T-helper 1 cell (primary cell): ENCODE results near the gene LARGE1.

Experiments
- DNase-seq, 5 donors: peaks; one replicate each; pipeline ENCODE4 v3.0.0-alpha.2; 2012 to 2020

The LARGE1 gene

GRCh38 chr22:33913188-33913587 lies 7.1 kb downstream of the LARGE1 start:
- no peak for DNase-seq

DNA sequence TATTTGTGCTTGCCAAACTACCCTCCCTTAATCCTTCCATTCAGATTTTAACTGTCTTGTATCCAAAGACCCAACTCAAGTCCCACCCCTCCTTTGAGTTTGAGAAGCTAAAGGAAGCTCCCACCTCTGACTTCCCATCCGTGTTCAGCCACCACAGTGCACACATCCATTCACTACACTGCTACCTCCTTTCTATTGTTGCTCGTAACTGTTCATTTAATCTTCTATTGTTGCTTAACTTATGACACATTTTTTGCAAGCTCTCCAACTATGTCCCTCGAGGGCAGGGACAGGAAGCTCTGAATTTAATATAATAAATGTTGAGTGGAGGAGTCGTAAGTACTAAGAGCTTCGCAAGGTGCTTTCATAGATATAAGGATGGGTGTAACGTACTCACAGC lies 10.4 kb downstream of the LARGE1 start:
- no peak for DNase-seq

GRCh38 chr22:33909075-33909458 lies 11.2 kb downstream of the LARGE1 start:
- DNase-seq, result no peak

DNA sequence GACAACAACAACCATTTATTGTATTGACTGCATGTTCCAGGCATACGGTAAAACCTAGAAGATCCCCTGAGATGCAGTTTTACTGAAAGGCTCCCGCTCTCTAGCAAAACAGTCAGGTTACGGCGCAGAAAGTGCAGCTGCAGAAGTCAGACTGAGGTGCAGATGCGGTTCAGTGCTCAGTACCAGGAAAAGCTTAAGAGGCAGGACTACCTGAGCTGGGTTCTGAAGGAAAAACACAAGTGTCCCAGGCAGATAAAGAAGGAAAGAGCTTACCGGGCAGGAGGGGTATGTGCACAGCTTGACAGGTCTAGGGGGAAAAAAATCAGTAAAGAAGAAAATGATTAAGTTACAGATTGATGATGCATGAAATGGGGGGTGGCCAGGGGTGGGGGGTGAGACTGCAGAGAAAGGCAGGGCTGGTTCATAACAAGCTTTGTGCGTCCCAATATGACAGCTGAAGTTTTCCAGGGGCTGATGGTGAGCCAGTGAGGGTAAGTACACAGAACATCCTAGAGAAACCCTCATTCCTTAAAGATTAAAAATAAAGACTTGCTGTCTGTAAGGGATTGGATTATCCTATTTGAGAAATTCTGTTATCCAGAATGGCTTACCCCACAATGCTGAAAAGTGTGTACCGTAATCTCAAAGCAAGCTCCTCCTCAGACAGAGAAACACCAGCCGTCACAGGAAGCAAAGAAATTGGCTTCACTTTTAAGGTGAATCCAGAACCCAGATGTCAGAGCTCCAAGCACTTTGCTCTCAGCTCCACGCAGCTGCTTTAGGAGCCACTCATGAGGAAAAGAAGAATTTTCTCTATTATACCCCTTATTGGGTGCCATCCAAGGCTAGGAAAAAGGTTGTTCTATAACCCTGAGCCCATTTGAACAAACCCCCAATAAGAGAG lies 11.9 kb downstream of the LARGE1 start:
- DNase-seq, result no peak

- no peak for DNase-seq
These were observed 13.3 kb downstream of the LARGE1 start for GRCh38 chr22:33906954-33907353.

- DNase-seq, result no peak
These were observed 13.8 kb downstream of the LARGE1 start for GRCh38 chr22:33906475-33906874.

GRCh38 chr22:33903012-33903411 lies 17.3 kb downstream of the LARGE1 start:
- no peak for DNase-seq

- DNase-seq, result no peak
These were observed 18.2 kb downstream of the LARGE1 start for GRCh38 chr22:33902073-33902472.

DNA sequence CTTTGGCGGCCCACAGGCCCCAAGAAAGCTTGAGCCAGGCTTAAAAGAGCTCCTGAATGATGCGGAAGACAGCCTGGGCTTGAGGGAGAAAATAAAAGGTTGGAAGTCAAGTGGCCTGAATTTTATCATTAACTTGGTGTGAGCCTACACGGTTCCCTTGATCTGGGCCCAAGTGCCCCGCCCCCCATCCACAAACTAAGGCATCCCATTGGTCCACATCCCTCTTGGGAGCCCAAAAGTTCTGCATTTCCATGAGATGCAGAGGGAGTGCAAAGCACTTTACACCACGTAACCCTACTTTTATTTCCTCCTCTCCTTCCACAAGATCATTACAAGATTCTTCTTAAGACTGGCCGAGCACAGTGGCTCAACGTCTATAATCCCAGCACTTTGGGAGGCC lies 22.2 kb downstream of the LARGE1 start:
- no peak for DNase-seq

DNA sequence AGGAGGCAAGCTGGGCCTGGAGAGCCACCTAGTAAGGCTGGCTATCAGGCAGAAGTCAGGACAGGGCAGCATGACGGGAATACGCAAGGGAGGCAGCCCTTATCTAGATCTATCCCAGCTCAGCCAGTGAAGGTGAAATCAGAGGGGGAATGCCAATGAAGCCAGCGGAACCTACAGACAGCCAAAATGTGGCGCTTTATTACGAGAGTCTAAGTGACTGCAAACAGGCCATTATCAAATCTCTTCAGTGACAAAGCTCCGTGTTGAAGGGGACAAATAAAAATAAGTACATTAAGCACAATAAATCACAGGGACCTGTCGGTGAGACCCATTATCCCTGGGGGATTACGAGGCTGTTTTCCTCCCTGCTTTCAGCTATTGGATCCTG lies 22.8 kb downstream of the LARGE1 start:
- no peak for DNase-seq

DNA sequence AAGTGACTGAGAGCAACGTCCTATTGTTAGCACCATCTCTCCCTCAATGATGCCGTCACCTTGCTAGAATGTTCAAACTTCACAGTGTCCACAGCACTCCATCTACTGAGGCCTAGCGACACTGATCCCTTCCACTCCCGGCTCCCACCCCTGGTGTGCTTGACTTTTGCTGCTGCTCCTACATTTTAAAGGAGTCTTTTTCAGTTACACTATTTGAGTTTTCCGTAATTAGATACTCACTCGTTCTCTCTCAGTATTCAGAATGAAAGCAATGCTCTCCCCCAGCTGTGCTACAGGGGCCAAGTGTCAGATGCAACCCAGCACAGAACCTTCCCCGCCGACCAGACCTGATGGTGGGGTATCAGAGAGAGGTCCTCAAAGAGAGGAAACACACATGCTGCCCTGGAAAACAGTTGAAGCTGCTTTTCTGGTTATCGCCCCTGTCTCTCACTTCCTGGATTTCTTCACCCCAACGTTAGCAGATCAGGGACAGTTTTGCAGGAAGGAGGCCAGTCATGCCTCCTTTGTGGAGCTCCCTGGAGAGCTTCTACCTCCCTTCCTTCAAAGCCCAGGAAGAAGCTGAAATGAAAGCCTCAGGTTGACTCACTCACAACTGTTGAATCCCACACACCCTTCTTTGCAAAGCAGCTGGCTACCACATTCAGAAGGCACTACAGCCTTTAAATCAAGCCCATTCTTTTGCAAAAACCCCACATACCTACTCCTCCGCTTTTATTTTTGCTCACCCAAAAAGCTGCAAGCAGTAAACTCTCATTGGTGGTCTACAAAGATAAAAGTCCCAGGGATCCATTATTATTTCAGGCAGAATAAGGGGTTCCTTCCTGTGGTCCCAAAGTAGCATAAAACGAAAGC lies 23.5 kb downstream of the LARGE1 start:
- DNase-seq, result no peak

GRCh38 chr22:33896154-33896553 lies 24.1 kb downstream of the LARGE1 start:
- DNase-seq, result no peak

GRCh38 chr22:33895444-33895843 lies 24.8 kb downstream of the LARGE1 start:
- no peak for DNase-seq

DNA sequence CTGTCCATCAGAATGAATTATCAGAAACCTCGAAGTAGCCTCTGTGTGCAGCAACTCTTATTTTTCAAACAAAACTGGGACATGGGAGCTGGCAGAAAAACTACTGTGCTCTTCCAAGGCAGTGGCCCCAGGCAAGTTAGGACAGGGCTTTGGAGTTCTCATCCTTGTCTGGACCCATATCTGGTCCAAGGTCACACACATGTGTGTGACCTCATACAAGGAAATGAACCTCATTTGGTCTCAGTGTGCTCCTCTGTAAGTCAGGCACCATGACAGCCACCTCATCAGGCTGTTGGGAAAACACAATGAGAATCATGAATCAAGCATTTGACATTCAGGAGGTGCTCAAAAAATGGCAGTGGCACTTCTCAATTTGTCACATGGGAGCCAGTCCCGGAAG lies 25.8 kb downstream of the LARGE1 start:
- DNase-seq, result no peak

- DNase-seq, result no peak
These were observed 26.2 kb downstream of the LARGE1 start for GRCh38 chr22:33894036-33894435.

DNA sequence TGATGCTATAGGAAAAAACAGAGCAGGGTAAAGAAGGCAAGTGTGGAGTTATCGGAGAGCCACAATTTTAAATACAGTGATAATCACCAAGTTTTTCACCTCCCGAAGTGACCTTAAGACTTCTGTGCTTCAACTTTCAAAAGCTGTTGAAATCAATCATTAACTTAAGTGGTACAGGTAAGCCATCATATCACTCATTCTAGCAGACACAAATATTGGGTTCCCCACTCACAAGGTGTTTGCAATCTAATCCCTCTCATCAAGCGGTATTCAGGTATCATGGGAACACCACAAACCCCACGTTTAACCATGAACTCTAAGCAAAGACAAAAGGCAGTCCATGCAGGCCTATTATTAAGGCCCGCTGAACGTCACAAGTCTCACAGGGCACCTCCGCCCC lies 26.8 kb downstream of the LARGE1 start:
- no peak for DNase-seq

DNA sequence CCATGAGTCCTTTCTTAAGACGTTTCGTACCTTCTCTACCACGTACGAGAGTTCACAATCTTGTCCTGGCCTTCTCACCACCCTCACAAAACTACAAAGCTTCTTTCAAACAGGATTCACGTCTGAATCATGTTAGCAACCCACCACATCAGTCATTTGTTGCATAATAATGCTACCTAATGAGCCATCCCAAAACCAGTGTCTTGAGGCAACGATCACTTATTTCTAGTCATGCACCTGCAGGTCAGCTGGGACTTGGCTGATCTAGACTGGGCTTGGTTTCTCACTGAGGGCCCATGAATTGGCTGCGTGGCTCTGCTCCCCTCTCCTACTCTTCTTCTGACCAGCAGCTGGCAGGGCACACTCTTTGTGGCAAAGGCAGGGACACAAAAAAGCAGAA lies 28.3 kb downstream of the LARGE1 start:
- no peak for DNase-seq

GRCh38 chr22:33891455-33891854 lies 28.8 kb downstream of the LARGE1 start:
- no peak for DNase-seq

DNA sequence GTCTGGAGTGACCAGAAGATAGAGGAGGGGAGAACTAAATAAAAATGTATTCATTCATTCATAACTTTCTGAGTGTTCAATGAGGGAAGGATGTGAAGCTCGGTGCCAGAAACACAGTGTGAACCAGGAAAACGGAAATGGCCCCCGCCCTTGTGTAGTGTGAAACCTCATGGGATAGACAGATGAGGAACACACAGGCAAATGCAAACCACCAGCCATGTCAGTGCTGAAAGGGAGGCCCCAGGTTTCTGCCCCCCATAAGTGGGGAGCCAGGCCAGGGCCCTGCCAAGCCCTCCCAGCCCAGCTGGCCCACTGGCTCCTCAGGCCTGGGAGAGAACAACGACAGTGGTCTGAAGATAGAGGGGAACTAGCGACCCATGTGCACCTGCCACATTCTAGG lies 30.5 kb downstream of the LARGE1 start:
- DNase-seq, result no peak

DNA sequence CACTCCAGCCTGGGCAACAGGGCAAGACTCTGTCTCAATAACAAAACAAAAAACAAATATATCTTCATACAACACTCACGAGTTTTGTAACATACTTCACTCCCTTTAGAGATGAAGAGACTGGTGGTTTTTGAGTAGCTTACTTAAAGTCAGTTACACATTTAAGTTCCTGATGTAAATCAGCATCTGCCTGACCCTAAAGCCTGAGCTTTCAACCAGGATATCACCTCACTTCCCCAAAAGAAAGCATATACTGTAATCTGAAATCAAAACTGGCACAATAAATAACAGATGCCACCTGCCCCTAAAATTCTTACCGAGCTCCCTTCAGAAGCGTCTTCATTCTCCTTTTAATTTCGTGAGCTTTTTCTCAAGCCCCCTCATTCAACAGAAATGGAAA lies 31.5 kb downstream of the LARGE1 start:
- DNase-seq, result no peak

- DNase-seq, result no peak
These were observed 33.1 kb downstream of the LARGE1 start for GRCh38 chr22:33887173-33887572.

DNA sequence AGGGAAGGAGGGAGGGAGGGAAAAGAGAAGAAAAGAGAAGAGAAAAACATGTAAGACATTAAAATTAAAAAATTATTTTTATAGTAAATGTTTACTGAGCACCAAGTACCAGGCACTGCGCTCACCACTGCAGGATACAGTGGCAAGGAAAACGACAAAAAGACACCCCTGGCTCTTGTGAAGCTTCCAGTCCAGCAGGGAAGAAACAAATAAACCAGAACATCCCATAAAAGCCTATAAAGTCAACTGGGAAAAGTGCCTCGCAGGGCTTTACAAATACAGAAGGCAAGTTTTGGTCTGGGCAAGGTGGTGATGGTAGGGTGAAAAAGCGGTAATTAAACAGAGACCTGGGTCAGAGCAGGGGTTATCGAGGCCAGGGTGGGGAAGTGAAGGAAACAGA lies 33.6 kb downstream of the LARGE1 start:
- DNase-seq, result no peak

DNA sequence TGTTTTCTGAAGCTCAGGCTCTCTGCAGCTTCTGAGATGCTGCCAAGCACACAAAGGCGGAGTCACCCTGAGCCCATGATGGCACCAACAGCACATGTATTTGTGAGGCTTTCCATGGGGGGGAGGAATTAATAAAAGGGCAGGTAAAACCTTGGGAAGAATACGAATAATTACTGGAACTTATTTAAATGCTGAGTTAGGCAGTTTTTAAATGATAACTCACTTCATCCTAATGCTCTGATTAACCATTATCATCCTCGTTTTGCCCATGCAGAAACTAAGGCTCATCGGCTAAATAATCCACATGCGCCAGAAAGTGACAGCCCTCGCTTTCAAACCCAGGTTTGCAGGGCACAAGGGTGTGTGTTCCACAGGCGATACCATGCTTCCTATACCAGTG lies 35.4 kb downstream of the LARGE1 start:
- no peak for DNase-seq
